HepG2 (cell line): Measurements from ENCODE around the gene CAPN9. TPM values are rescaled to one million over a fixed set of nuclear protein-coding genes. Genes with fewer than 3 reads are reported as not detected.

ENCODE experiments used
- CCDC6 ChIP-seq: sonication (generic); formaldehyde crosslinking; IDR thresholded peaks from 2 replicates; pipeline ENCODE4 v1.8.1; 2022; ENCODE audit warnings: mild to moderate bottlenecking, missing genetic modification reagents, moderate library complexity
- NFKBIZ ChIP-seq: IDR thresholded peaks from 2 replicates; pipeline ENCODE4 v1.6.1; 2018; ENCODE audit warnings: missing genetic modification reagents, missing compliant biosample characterization
- PPARG ChIP-seq: conservative IDR thresholded peaks from 2 replicates; pipeline ENCODE4 v1.6.1; 2016; ENCODE audit warnings: missing biosample characterization, missing genetic modification reagents
- RELA ChIP-seq: sonication (generic); formaldehyde crosslinking; IDR thresholded peaks from 2 replicates; pipeline ENCODE4 v1.4.0; 2020; ENCODE audit warnings: missing genetic modification reagents
- SETDB1 ChIP-seq: sonication (generic); formaldehyde crosslinking; IDR thresholded peaks from 2 replicates; pipeline ENCODE4 v1.5.1; 2020; ENCODE audit warnings: missing genetic modification reagents, mild to moderate bottlenecking, borderline replicate concordance
- TRAFD1 ChIP-seq: sonication (generic); formaldehyde crosslinking; IDR thresholded peaks from 2 replicates; pipeline ENCODE4 v1.5.1; 2020; ENCODE audit warnings: missing genetic modification reagents, mild to moderate bottlenecking, borderline replicate concordance
- ZBTB38 ChIP-seq: sonication (generic); formaldehyde crosslinking; IDR thresholded peaks from 2 replicates; pipeline ENCODE4 v1.5.1; 2020; ENCODE audit warnings: mild to moderate bottlenecking, missing genetic modification reagents
- ZMYM3 ChIP-seq: sonication (generic); formaldehyde crosslinking; IDR thresholded peaks from 2 replicates; pipeline ENCODE4 v1.5.1; 2020; ENCODE audit warnings: mild to moderate bottlenecking, missing genetic modification reagents
- ZNF20 ChIP-seq: sonication (generic); formaldehyde crosslinking; IDR thresholded peaks from 2 replicates; pipeline ENCODE4 v1.4.0; 2020; ENCODE audit warnings: mild to moderate bottlenecking, moderate library complexity, missing genetic modification reagents
- ZNF260 ChIP-seq: sonication (generic); formaldehyde crosslinking; IDR thresholded peaks from 2 replicates; pipeline ENCODE4 v1.4.0; 2020; ENCODE audit warnings: missing genetic modification reagents, low read depth, mild to moderate bottlenecking, borderline replicate concordance
- ZNF292 ChIP-seq: sonication (generic); formaldehyde crosslinking; IDR thresholded peaks from 2 replicates; pipeline ENCODE4 v1.8.1; 2022; ENCODE audit warnings: mild to moderate bottlenecking, low read depth, missing genetic modification reagents, borderline replicate concordance
- ZNF326 ChIP-seq: sonication (generic); formaldehyde crosslinking; IDR thresholded peaks from 2 replicates; pipeline ENCODE4 v1.4.0; 2020; ENCODE audit warnings: missing genetic modification reagents, borderline replicate concordance
- ZNF367 ChIP-seq: sonication (generic); formaldehyde crosslinking; IDR thresholded peaks from 2 replicates; pipeline ENCODE4 v1.4.0; 2020; ENCODE audit warnings: missing genetic modification reagents, borderline replicate concordance
- ZNF414 ChIP-seq: sonication (generic); formaldehyde crosslinking; IDR thresholded peaks from 2 replicates; pipeline ENCODE4 v1.5.0; 2020; ENCODE audit warnings: missing genetic modification reagents
- ZNF780A ChIP-seq: sonication (generic); formaldehyde crosslinking; IDR thresholded peaks from 2 replicates; pipeline ENCODE4 v1.8.0; 2022; ENCODE audit warnings: mild to moderate bottlenecking, missing genetic modification reagents, moderate library complexity
- ZNF782 ChIP-seq: sonication (generic); formaldehyde crosslinking; IDR thresholded peaks from 2 replicates; pipeline ENCODE4 v1.4.0; 2020; ENCODE audit warnings: missing genetic modification reagents, mild to moderate bottlenecking, borderline replicate concordance
- ZNF788 ChIP-seq: sonication (generic); formaldehyde crosslinking; IDR thresholded peaks from 2 replicates; pipeline ENCODE4 v1.5.0; 2020; ENCODE audit warnings: mild to moderate bottlenecking, missing genetic modification reagents, borderline replicate concordance
- ZSCAN12 ChIP-seq: sonication (generic); formaldehyde crosslinking; IDR thresholded peaks from 2 replicates; pipeline ENCODE4 v1.9.0; 2021; ENCODE audit warnings: mild to moderate bottlenecking, missing genetic modification reagents
- ZSCAN25 ChIP-seq: sonication (generic); formaldehyde crosslinking; IDR thresholded peaks from 2 replicates; pipeline ENCODE4 v1.8.0; 2022; ENCODE audit warnings: mild to moderate bottlenecking, missing genetic modification reagents
- polyA plus RNA-seq, 8 experiments: library from polyadenylated mRNA; depleted of rRNA in 3 of 8; stranded (reverse) in 7 of 8; unstranded in 1 of 8; fragments of >200 nt; fragmentation: Illumina TruSeq in 4 of 8; extraction: Trizol in 4 of 8; gene quantifications; 2 replicates each; pipeline versions ENCODE4 v1.2.1 to v1.2.3, GENCODE V29; 2011 to 2016; ENCODE audit warnings: low read depth in 4 of 8, missing spikeins in 1 of 8, mixed read lengths in 1 of 8; ENCODE audit not compliant: insufficient read depth in 1 of 8
- total RNA-seq, 5 experiments: library from RNA; depleted of rRNA; stranded (reverse); fragments of >200 nt; fragmentation: Illumina TruSeq; extraction: Trizol; gene quantifications; 2 replicates each; pipeline ENCODE4 v1.2.3, GENCODE V29; 2016; ENCODE audit warnings: low read depth in 1 of 5
- TF ChIP-seq, protein P1 (sequence below): sonication (generic); formaldehyde crosslinking; IDR thresholded peaks from 2 replicates; pipeline ENCODE4 v1.5.0; 2020; ENCODE audit warnings: mild to moderate bottlenecking, missing genetic modification reagents, moderate library complexity
- TF ChIP-seq, protein P2 (sequence below): sonication (generic); formaldehyde crosslinking; IDR thresholded peaks from 2 replicates; pipeline ENCODE4 v1.4.0; 2020; ENCODE audit warnings: missing genetic modification reagents, borderline replicate concordance

CAPN9 gene
- total and polyA plus RNA-seq, 2 of the 13 experiments (the other 11 are each of a cell fraction or from before 2014, with no cell fraction given): 0.04 to 0.31 TPM

- TF ChIP-seq ZNF20 (CRISPR knock-in tag) (no peak), ZSCAN12 (CRISPR knock-in tag) (no peak), SETDB1 (CRISPR knock-in tag) (no peak), RELA (CRISPR knock-in tag) (no peak), NFKBIZ (CRISPR knock-in tag) (no peak), ZNF788 (CRISPR knock-in tag) (no peak), ZNF414 (no peak), ZNF292 (CRISPR knock-in tag) (peak; percentile 54; the same call in 1 of the 2 replicates), TRAFD1 (CRISPR knock-in tag) (no peak), ZNF367 (CRISPR knock-in tag) (no peak), ZNF780A (no peak), ZSCAN25 (CRISPR knock-in tag) (no peak), CCDC6 (CRISPR knock-in tag) (no peak), ZMYM3 (CRISPR knock-in tag) (no peak), ZNF260 (CRISPR knock-in tag) (no peak), ZNF782 (CRISPR knock-in tag) (no peak), ZBTB38 (CRISPR knock-in tag) (no peak), ZNF326 (CRISPR knock-in tag) (no peak), PPARG (CRISPR knock-in tag) (no peak)
- TF ChIP-seq, protein P1, sequence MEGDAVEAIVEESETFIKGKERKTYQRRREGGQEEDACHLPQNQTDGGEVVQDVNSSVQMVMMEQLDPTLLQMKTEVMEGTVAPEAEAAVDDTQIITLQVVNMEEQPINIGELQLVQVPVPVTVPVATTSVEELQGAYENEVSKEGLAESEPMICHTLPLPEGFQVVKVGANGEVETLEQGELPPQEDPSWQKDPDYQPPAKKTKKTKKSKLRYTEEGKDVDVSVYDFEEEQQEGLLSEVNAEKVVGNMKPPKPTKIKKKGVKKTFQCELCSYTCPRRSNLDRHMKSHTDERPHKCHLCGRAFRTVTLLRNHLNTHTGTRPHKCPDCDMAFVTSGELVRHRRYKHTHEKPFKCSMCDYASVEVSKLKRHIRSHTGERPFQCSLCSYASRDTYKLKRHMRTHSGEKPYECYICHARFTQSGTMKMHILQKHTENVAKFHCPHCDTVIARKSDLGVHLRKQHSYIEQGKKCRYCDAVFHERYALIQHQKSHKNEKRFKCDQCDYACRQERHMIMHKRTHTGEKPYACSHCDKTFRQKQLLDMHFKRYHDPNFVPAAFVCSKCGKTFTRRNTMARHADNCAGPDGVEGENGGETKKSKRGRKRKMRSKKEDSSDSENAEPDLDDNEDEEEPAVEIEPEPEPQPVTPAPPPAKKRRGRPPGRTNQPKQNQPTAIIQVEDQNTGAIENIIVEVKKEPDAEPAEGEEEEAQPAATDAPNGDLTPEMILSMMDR (CRISPR knock-in tag): peak; percentile 35
- TF ChIP-seq, protein P2, sequence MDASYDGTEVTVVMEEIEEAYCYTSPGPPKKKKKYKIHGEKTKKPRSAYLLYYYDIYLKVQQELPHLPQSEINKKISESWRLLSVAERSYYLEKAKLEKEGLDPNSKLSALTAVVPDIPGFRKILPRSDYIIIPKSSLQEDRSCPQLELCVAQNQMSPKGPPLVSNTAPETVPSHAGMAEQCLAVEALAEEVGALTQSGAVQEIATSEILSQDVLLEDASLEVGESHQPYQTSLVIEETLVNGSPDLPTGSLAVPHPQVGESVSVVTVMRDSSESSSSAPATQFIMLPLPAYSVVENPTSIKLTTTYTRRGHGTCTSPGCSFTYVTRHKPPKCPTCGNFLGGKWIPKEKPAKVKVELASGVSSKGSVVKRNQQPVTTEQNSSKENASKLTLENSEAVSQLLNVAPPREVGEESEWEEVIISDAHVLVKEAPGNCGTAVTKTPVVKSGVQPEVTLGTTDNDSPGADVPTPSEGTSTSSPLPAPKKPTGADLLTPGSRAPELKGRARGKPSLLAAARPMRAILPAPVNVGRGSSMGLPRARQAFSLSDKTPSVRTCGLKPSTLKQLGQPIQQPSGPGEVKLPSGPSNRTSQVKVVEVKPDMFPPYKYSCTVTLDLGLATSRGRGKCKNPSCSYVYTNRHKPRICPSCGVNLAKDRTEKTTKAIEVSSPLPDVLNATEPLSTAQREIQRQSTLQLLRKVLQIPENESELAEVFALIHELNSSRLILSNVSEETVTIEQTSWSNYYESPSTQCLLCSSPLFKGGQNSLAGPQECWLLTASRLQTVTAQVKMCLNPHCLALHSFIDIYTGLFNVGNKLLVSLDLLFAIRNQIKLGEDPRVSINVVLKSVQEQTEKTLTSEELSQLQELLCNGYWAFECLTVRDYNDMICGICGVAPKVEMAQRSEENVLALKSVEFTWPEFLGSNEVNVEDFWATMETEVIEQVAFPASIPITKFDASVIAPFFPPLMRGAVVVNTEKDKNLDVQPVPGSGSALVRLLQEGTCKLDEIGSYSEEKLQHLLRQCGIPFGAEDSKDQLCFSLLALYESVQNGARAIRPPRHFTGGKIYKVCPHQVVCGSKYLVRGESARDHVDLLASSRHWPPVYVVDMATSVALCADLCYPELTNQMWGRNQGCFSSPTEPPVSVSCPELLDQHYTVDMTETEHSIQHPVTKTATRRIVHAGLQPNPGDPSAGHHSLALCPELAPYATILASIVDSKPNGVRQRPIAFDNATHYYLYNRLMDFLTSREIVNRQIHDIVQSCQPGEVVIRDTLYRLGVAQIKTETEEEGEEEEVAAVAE (CRISPR knock-in tag): no peak
Measured at GRCh38 chr1:230768903-230769570, 21.8 kb downstream of the CAPN9 start (continued).
